ENCODE data around the gene ARHGAP18. TPM values are rescaled to one million over a fixed set of nuclear protein-coding genes. Genes with fewer than 3 reads are reported as not detected.

Gene ARHGAP18
- total and polyA plus RNA-seq, 2 of the 13 experiments (the other 11 are each of a cell fraction or from before 2014, with no cell fraction given): 58.2 to 115 TPM

- WGBS (ENCODE audit: low lambda C conversion rate): 96% methylated on average over 5 of the region's 5 CpGs
- H3K36me3 ChIP-seq (replicated peaks in 1 of 2; ENCODE audit: control insufficient read depth in 1 of 2, insufficient read depth in 2 of 2, low read length in 2 of 2): peaks cover 18 to 77% of the 10 kb centered on the region in 2 experiments
These were observed 110.5 kb downstream of the ARHGAP18 start for GRCh38 chr6:129599467-129599866.

More at GRCh38 chr6:129599467-129599866, 110.5 kb downstream of the ARHGAP18 start:
- intact Hi-C loops (cut with micrococcal nuclease; ENCODE audit: unreplicated experiment) (loop anchor here (2.0 to 10.0 kb wide), 2 partner anchors 67 to 335 kb away; no protein-coding TSS in a partner anchor), in situ Hi-C loops (cut with HindIII; ENCODE audit: extremely low pct_ligation_motif_present, low pct_unique_long_range_greater_than_20kb) (loop anchor here (5.0 kb wide), 1 partner anchor 133 kb away; no protein-coding TSS in a partner anchor)
- Histone ChIP-seq H3K27me3 (ENCODE audit: control insufficient read depth in 1 of 2, insufficient read depth in 2 of 2, low read length in 2 of 2) (no peaks in the 10 kb centered on the region), H3K4me2 (ENCODE audit: low read depth, low read length) (no peak overlapping the region), H2AFZ (ENCODE audit: low read length) (no peak overlapping the region), H3K4me1 (ENCODE audit: insufficient read depth, low read length) (peaks cover 17% of the 10 kb centered on the region), H3K4me3 (replicated peaks in 1 of 3; ENCODE audit: insufficient read depth in 1 of 3, low read depth in 2 of 3, low read length in 3 of 3) (no peak overlapping the region), H3K9me3 (ENCODE audit: low read length) (no peaks in the 10 kb centered on the region), H3K9ac (ENCODE audit: insufficient read depth, low read depth, low read length) (no peak overlapping the region), H3K79me2 (ENCODE audit: insufficient read depth, low read length) (no peaks in the 10 kb centered on the region), H4K20me1 (ENCODE audit: insufficient read depth, low read length) (no peaks in the 10 kb centered on the region), H3K27ac (ENCODE audit: extremely low read length, insufficient read depth, low read length) (no peak overlapping the region)
- no peak for ATAC-seq
- ChIA-PET CTCF (ENCODE audit: low intra/inter-chr PET ratio, low total read pairs) (interaction anchor here (2.7 to 3.7 kb wide), 2 partner anchors 131 to 133 kb away, joined by 8 to 55 read pairs; no protein-coding TSS in a partner anchor), POLR2A (interaction anchor here (0.7 kb wide), 1 partner anchor 38 kb away, joined by 3 read pairs; no protein-coding TSS in a partner anchor)
- no TSS peak for BruUV-seq (replicated peaks)
- TF ChIP-seq RBM22 (optimal IDR thresholded peaks at IDR 0.05; ENCODE audit: low read length) (peak; percentile 68), ZNF713 (CRISPR knock-in tag; IDR thresholded peaks at IDR 0.05) (no peak), HMGA1 (CRISPR knock-in tag; conservative IDR thresholded peaks at IDR 0.05) (no peak), ATRX (CRISPR knock-in tag; IDR thresholded peaks at IDR 0.05; ENCODE audit: borderline replicate concordance) (no peak), ZSCAN29 (CRISPR knock-in tag; conservative IDR thresholded peaks at IDR 0.05) (no peak), KDM6A (CRISPR knock-in tag; IDR thresholded peaks at IDR 0.05; ENCODE audit: low read depth) (no peak), MATR3 (CRISPR knock-in tag; IDR thresholded peaks at IDR 0.05) (no peak)
- TF ChIP-seq, protein P1, sequence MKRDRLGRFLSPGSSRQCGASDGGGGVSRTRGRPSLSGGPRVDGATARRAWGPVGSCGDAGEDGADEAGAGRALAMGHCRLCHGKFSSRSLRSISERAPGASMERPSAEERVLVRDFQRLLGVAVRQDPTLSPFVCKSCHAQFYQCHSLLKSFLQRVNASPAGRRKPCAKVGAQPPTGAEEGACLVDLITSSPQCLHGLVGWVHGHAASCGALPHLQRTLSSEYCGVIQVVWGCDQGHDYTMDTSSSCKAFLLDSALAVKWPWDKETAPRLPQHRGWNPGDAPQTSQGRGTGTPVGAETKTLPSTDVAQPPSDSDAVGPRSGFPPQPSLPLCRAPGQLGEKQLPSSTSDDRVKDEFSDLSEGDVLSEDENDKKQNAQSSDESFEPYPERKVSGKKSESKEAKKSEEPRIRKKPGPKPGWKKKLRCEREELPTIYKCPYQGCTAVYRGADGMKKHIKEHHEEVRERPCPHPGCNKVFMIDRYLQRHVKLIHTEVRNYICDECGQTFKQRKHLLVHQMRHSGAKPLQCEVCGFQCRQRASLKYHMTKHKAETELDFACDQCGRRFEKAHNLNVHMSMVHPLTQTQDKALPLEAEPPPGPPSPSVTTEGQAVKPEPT (CRISPR knock-in tag; IDR thresholded peaks at IDR 0.05; ENCODE audit: low read depth): no peak
- DNase-seq (ENCODE audit: low spot score): no peak
- no peak for FAIRE-seq
